ENCODE measurements around the gene DTD2. TPM values are rescaled to one million over a fixed set of nuclear protein-coding genes. Genes with fewer than 3 reads are reported as not detected.

Gene DTD2
- total RNA-seq, 4 donors from 2014 or later, result 7.5 to 62.7 (median 25.9) TPM

DNA sequence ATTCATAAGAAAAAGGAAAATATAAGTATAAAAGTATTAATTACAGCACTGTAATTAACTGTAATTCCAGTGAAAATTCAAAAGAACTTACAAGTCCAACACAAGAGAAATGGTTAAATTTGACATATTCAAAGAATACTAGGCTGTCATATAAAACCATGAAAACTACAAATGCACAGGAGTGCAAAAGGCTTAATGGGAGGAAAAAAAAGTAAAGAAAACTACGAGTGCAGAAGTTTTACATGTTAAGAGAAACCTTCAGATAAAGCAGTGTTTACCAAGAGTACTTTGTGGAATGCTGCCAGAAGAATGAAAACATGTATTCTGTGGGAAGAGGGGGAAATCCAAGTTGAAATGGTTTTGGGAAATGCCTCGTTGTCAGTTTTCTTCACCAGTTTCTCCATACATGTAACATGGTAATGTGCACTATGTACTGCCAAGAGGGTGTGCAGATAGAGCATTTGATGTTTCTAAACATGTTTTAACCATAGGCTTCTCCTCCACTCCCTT lies 46.0 kb downstream of the DTD2 start:
- Histone ChIP-seq H3K4me1 (peaks cover 0 to 41% (median 5%) of the 10 kb centered on the region in 4 donors), H3K4me3 (no peak overlapping the region), H3K27ac (peak overlapping the region in 1 of 4 donors; percentile 0), H3K9me3 (no peaks in the 10 kb centered on the region), H3K27me3 (no peaks in the 10 kb centered on the region), H3K36me3 (no peaks in the 10 kb centered on the region)
- 13 to 33% methylated on average over 2 of the region's 2 CpGs for WGBS, 2 donors (ENCODE audit: low coverage in 1 of 2)
- TF ChIP-seq, protein P1, sequence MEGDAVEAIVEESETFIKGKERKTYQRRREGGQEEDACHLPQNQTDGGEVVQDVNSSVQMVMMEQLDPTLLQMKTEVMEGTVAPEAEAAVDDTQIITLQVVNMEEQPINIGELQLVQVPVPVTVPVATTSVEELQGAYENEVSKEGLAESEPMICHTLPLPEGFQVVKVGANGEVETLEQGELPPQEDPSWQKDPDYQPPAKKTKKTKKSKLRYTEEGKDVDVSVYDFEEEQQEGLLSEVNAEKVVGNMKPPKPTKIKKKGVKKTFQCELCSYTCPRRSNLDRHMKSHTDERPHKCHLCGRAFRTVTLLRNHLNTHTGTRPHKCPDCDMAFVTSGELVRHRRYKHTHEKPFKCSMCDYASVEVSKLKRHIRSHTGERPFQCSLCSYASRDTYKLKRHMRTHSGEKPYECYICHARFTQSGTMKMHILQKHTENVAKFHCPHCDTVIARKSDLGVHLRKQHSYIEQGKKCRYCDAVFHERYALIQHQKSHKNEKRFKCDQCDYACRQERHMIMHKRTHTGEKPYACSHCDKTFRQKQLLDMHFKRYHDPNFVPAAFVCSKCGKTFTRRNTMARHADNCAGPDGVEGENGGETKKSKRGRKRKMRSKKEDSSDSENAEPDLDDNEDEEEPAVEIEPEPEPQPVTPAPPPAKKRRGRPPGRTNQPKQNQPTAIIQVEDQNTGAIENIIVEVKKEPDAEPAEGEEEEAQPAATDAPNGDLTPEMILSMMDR (IDR thresholded peaks at IDR 0.05), result no peak
- TF ChIP-seq POLR2A (IDR thresholded peaks at IDR 0.05), result no peak
- TF ChIP-seq EP300 (IDR thresholded peaks at IDR 0.05; ENCODE audit: low read depth), result no peak
- no peak for TF ChIP-seq POLR2AphosphoS5 (IDR thresholded peaks at IDR 0.05)
- intact Hi-C loops (cut with DNase I; ENCODE audit: low total_unique reads) (loop anchor here (10.0 kb wide), 1 partner anchor 844 kb away; no protein-coding TSS in a partner anchor), in situ Hi-C loops (cut with MboI; ENCODE audit: low pct_ligation_motif_present in 1 of 4, low pct_unique_long_range_greater_than_20kb in 1 of 4, low sequenced_read_pairs in 3 of 4) (no loop called here)
- no peak for DNase-seq

DNA sequence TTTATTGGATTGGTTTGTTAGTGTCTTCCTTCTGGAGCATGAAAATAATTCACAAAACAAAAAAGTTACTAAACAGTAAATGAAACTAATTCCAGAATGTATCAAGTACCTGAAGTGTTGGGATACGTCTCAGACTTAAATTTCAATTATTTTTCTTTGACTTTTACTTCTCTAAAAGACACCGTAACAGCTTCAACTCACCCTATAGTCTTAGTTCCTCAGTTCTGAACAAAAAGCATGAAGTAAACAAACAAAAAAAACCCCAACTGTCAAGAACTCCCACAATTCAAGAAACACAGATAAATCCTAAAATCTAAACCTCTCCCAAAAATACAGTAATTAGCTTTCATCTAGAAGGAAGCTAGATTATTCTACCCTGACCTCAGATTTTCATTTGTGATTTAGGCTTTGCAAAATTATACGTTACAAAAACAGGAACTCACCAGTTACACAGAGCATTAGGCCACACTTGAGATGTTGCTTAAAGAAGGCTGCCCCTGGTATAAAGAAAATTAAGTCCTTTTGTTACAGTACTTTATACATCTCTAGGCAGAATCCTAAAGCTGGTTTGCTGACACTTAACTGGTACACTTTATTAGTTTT lies 47.2 kb downstream of the DTD2 start:
- Histone ChIP-seq H3K36me3 (no peaks in the 10 kb centered on the region), H3K27me3 (no peaks in the 10 kb centered on the region), H3K4me1 (peaks cover 0 to 45% (median 11%) of the 10 kb centered on the region in 4 donors), H3K27ac (peak overlapping the region in 1 of 4 donors; percentile 24), H3K4me3 (no peak overlapping the region), H3K9me3 (no peaks in the 10 kb centered on the region)
- TF ChIP-seq POLR2A (IDR thresholded peaks at IDR 0.05) (no peak), POLR2AphosphoS5 (IDR thresholded peaks at IDR 0.05) (no peak), EP300 (IDR thresholded peaks at IDR 0.05; ENCODE audit: low read depth) (no peak)
- TF ChIP-seq, protein P1 (IDR thresholded peaks at IDR 0.05), result no peak
- DNase-seq, result no peak
- WGBS, 2 donors (ENCODE audit: low coverage in 1 of 2), result 71 to 84% methylated on average over 3 of the region's 3 CpGs
- in situ Hi-C loops (cut with MboI; ENCODE audit: low pct_ligation_motif_present in 1 of 4, low pct_unique_long_range_greater_than_20kb in 1 of 4, low sequenced_read_pairs in 3 of 4) (no loop called here), intact Hi-C loops (cut with DNase I; ENCODE audit: low total_unique reads) (loop anchor here (10.0 kb wide), 1 partner anchor 845 kb away; no protein-coding TSS in a partner anchor)

DNA sequence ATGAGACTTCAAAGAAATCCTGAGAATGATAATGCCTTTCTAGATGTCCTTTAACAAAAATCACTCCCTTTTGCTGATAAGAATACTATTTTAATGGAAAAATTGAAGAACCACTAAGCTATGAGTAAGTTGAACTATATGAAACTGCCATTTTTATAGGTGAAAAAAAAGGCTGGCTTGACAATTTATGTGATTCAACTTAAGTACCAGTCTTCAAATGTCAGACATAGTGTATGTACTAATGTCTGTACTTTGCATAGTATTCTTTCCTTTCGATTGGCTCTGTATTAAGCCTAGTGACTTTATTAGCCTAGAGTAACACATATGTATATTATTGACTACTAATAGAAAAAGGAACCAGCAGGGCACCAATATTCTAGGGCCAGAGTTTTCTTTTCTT lies 48.9 kb downstream of the DTD2 start:
- H3K9me3 ChIP-seq, result no peaks in the 10 kb centered on the region
- intact Hi-C loops (cut with DNase I; ENCODE audit: low total_unique reads), result no loop called here
- no peak overlapping the region for H3K27ac ChIP-seq
- H3K27me3 ChIP-seq, result no peaks in the 10 kb centered on the region
- no peak for DNase-seq
- H3K4me3 ChIP-seq, result no peak overlapping the region
- 95 to 100% methylated on average over 1 of the region's 1 CpG for WGBS, 2 donors (ENCODE audit: low coverage in 1 of 2)
- TF ChIP-seq, protein P1 (IDR thresholded peaks at IDR 0.05), result no peak
- TF ChIP-seq POLR2A (IDR thresholded peaks at IDR 0.05), result no peak
- no peak for TF ChIP-seq POLR2AphosphoS5 (IDR thresholded peaks at IDR 0.05)
- TF ChIP-seq EP300 (IDR thresholded peaks at IDR 0.05; ENCODE audit: low read depth), result no peak
- no peaks in the 10 kb centered on the region for H3K36me3 ChIP-seq
- in situ Hi-C loops (cut with MboI; ENCODE audit: low pct_ligation_motif_present in 1 of 4, low pct_unique_long_range_greater_than_20kb in 1 of 4, low sequenced_read_pairs in 3 of 4), result no loop called here
- peaks cover 0 to 37% (median 11%) of the 10 kb centered on the region in 4 donors for H3K4me1 ChIP-seq

DNA sequence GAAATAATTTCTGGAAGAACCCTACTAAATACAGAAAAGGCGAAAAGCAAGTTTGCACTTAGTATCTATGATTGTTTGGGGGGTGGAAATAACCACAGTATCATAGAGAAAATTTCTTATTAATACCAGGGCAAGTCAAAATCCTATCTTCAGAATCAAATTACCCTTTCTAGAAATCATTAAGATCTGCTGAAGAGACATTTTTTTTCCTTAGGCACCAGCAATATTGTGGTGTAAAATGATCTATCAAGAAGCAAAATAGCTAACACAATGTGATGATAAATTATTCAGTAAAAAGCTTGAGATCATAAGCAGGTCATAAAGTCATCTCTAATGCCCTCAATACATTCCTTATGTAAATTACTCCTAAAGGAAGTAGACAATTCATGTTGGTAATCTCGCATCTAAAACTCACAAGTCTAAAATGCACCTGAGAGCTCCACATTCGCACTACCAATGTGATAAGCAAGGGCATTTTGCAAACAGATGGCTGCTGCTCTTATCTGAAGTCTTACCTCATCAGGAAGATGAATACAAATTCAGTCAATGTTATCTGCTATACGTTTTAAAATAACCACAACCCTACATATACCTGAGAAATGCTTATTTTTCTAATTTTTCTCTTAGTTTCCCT lies 51.6 kb downstream of the DTD2 start:
- intact Hi-C loops (cut with DNase I; ENCODE audit: low total_unique reads) (no loop called here), in situ Hi-C loops (cut with MboI; ENCODE audit: low pct_ligation_motif_present in 1 of 4, low pct_unique_long_range_greater_than_20kb in 1 of 4, low sequenced_read_pairs in 3 of 4) (no loop called here)
- no peak for TF ChIP-seq POLR2A (IDR thresholded peaks at IDR 0.05)
- TF ChIP-seq POLR2AphosphoS5 (IDR thresholded peaks at IDR 0.05), result no peak
- no peak for TF ChIP-seq EP300 (IDR thresholded peaks at IDR 0.05; ENCODE audit: low read depth)
- TF ChIP-seq, protein P1 (IDR thresholded peaks at IDR 0.05), result no peak
- DNase-seq, result no peak
- no peaks in the 10 kb centered on the region for H3K36me3 ChIP-seq
- H3K4me1 ChIP-seq, result peaks cover 0 to 49% (median 14%) of the 10 kb centered on the region in 4 donors
- 61 to 64% methylated on average over 4 of the region's 4 CpGs for WGBS, 2 donors (ENCODE audit: low coverage in 1 of 2)
- peak overlapping the region in 1 of 4 donors; percentile 6 for H3K27ac ChIP-seq
- H3K4me3 ChIP-seq, result no peak overlapping the region
- H3K27me3 ChIP-seq, result no peaks in the 10 kb centered on the region
- H3K9me3 ChIP-seq, result no peaks in the 10 kb centered on the region
